H9 (cell line): ENCODE data around the gene ATP6V1G2. TPM values are rescaled to one million over a fixed set of nuclear protein-coding genes. Genes with fewer than 3 reads are reported as not detected.
"Not testable (repeated sequence)": the region's sequence is repeated elsewhere in the genome, so short reads cannot be mapped to it uniquely, and the experiment has no call there.

Experiments
- DNase-seq: peaks from one replicate; pipeline ENCODE4 v3.0.0-alpha.2; 2017
- H2AFZ ChIP-seq: one replicate; pipeline ENCODE4 v1.6.1; 2013; ENCODE audit warnings: mild to moderate bottlenecking, low read length, control low read depth, moderate library complexity
- H2AK5ac ChIP-seq: 2 replicates; pipeline ENCODE4 v1.6.1; 2013; ENCODE audit warnings: low read length, control low read depth, mixed read lengths; ENCODE audit not compliant: insufficient read length
- H2BK120ac ChIP-seq: one replicate; pipeline ENCODE4 v1.6.1; 2013; ENCODE audit warnings: low read depth, mild to moderate bottlenecking, low read length, control low read depth, inconsistent platforms; ENCODE audit not compliant: poor library complexity, severe bottlenecking
- H2BK12ac ChIP-seq: 2 replicates; pipeline ENCODE4 v1.6.1; 2013; ENCODE audit warnings: low read length, control low read depth, mixed read lengths, low read depth; ENCODE audit not compliant: insufficient read length
- H2BK15ac ChIP-seq: 2 replicates; pipeline ENCODE4 v1.6.1; 2013; ENCODE audit warnings: low read depth, low read length, control low read depth
- H2BK20ac ChIP-seq: one replicate; pipeline ENCODE4 v1.6.1; 2013; ENCODE audit warnings: low read depth, mild to moderate bottlenecking, low read length, control low read depth, inconsistent platforms; ENCODE audit not compliant: poor library complexity, severe bottlenecking
- H2BK5ac ChIP-seq: 2 replicates; pipeline ENCODE4 v1.6.1; 2013; ENCODE audit warnings: low read length, control low read depth, mixed read lengths; ENCODE audit not compliant: insufficient read length
- H3K14ac ChIP-seq: 2 replicates; pipeline ENCODE4 v1.6.1; 2013; ENCODE audit warnings: low read length, control low read depth; ENCODE audit not compliant: insufficient read depth
- H3K18ac ChIP-seq: 2 replicates; pipeline ENCODE4 v1.6.1; 2013; ENCODE audit warnings: low read depth, mild to moderate bottlenecking, mixed read lengths, low read length, control low read depth; ENCODE audit not compliant: insufficient read length
- H3K23ac ChIP-seq: 2 replicates; pipeline ENCODE4 v1.6.1; 2013; ENCODE audit warnings: low read length, control low read depth, mixed read lengths, low read depth; ENCODE audit not compliant: insufficient read length
- H3K23me2 ChIP-seq: 2 replicates; pipeline ENCODE4 v1.6.1; 2013; ENCODE audit warnings: low read depth, mild to moderate bottlenecking, mixed read lengths, low read length, control low read depth; ENCODE audit not compliant: insufficient read length, poor library complexity, severe bottlenecking
- H3K27ac ChIP-seq: 2 replicates; pipeline ENCODE4 v1.5.1; 2013; ENCODE audit warnings: low read length, control low read depth, mixed read lengths, low read depth; ENCODE audit not compliant: insufficient read length
- H3K27me3 ChIP-seq: 2 replicates; pipeline ENCODE4 v1.6.1; 2013; ENCODE audit warnings: low read length, control low read depth, inconsistent platforms; ENCODE audit not compliant: insufficient read depth
- H3K4ac ChIP-seq: 2 replicates; pipeline ENCODE4 v1.6.1; 2013; ENCODE audit warnings: low read depth, mild to moderate bottlenecking, control low read depth, inconsistent platforms, low read length, moderate library complexity
- H3K4me1 ChIP-seq: 2 replicates; pipeline ENCODE4 v1.6.1; 2013; ENCODE audit warnings: low read length, control low read depth, inconsistent platforms; ENCODE audit not compliant: insufficient read depth
- H3K4me2 ChIP-seq: 2 replicates; pipeline ENCODE4 v1.6.1; 2013; ENCODE audit warnings: low read length, control low read depth, mixed read lengths; ENCODE audit not compliant: insufficient read length, insufficient read depth
- H3K56ac ChIP-seq: 2 replicates; pipeline ENCODE4 v1.6.1; 2013; ENCODE audit warnings: low read depth, mild to moderate bottlenecking, mixed read lengths, low read length, control low read depth; ENCODE audit not compliant: insufficient read length
- H3K79me1 ChIP-seq: 2 replicates; pipeline ENCODE4 v1.6.1; 2013; ENCODE audit warnings: low read depth, mild to moderate bottlenecking, moderate library complexity, low read length, control low read depth, inconsistent platforms; ENCODE audit not compliant: insufficient read depth, poor library complexity, severe bottlenecking
- H3K79me2 ChIP-seq: 2 replicates; pipeline ENCODE4 v1.6.1; 2013; ENCODE audit warnings: low read length, control low read depth, inconsistent platforms; ENCODE audit not compliant: insufficient read depth
- H3K9ac ChIP-seq: 2 replicates; pipeline ENCODE4 v1.6.1; 2013; ENCODE audit warnings: low read length, control low read depth, mixed read lengths; ENCODE audit not compliant: insufficient read length; ENCODE audit errors: extremely low read depth
- H3K9me3 ChIP-seq: one replicate; pipeline ENCODE4 v1.6.1; 2013; ENCODE audit warnings: low read depth, low read length, inconsistent platforms; ENCODE audit not compliant: control insufficient read depth
- H3T11ph ChIP-seq: one replicate; pipeline ENCODE4 v1.6.1; 2013; ENCODE audit warnings: mild to moderate bottlenecking, low read length, control low read depth, inconsistent platforms
- H4K20me1 ChIP-seq: one replicate; pipeline ENCODE4 v1.6.1; 2013; ENCODE audit not compliant: control insufficient read depth, insufficient read length, insufficient read depth
- H4K5ac ChIP-seq: 2 replicates; pipeline ENCODE4 v1.6.1; 2013; ENCODE audit warnings: low read depth, mild to moderate bottlenecking, mixed read lengths, low read length, control low read depth; ENCODE audit not compliant: insufficient read length
- H4K8ac ChIP-seq: replicated peaks from 2 replicates; pipeline ENCODE4 v1.6.1; 2013; ENCODE audit warnings: low read length, control low read depth, mixed read lengths, low read depth; ENCODE audit not compliant: insufficient read length
- H4K91ac ChIP-seq: 2 replicates; pipeline ENCODE4 v1.6.1; 2013; ENCODE audit warnings: low read depth, mild to moderate bottlenecking, moderate library complexity, mixed read lengths, low read length, control low read depth; ENCODE audit not compliant: insufficient read length
- H3K27ac Mint-ChIP-seq, 3 experiments: 2 replicates in 2 of 3; 3 replicates in 1 of 3; pipeline ENCODE4 v1.8.0; 2020 to 2021; ENCODE audit warnings: mixed read lengths in 3 of 3, mild to moderate bottlenecking in 1 of 3, moderate library complexity in 1 of 3
- H3K27me3 Mint-ChIP-seq: 2 replicates; pipeline ENCODE4 v1.8.0; 2021; ENCODE audit warnings: low read depth, mild to moderate bottlenecking, moderate library complexity, mixed read lengths
- H3K36me3 Mint-ChIP-seq, 3 experiments: 2 replicates in 2 of 3; 3 replicates in 1 of 3; pipeline ENCODE4 v1.8.0; 2020 to 2021; ENCODE audit warnings: low read depth in 3 of 3, mixed read lengths in 3 of 3; ENCODE audit not compliant: insufficient read depth in 1 of 3
- H3K4me1 Mint-ChIP-seq, 2 experiments: 2 replicates each; pipeline ENCODE4 v1.8.0; 2020; ENCODE audit warnings: mixed read lengths in 2 of 2
- H3K4me3 Mint-ChIP-seq, 2 experiments: 2 replicates in 1 of 2; 3 replicates in 1 of 2; pipeline ENCODE4 v1.8.0; 2020 to 2021; ENCODE audit warnings: mild to moderate bottlenecking in 2 of 2, mixed read lengths in 2 of 2, moderate library complexity in 1 of 2
- H3K9me3 Mint-ChIP-seq, 2 experiments: 2 replicates in 1 of 2; 3 replicates in 1 of 2; pipeline ENCODE4 v1.8.0; 2020; ENCODE audit warnings: mild to moderate bottlenecking in 2 of 2, mixed read lengths in 2 of 2, moderate library complexity in 1 of 2
- CTCF ChIP-seq: fragments of 200-600 bp; sonication (generic); conservative IDR thresholded peaks from 3 replicates; pipeline ENCODE4 v1.8.0; 2021; ENCODE audit warnings: antibody characterized with exemption, mild to moderate bottlenecking
- WGBS: extraction: QIAGEN DNeasy Blood & Tissue Kit; methylation state at CpG from one replicate; pipeline ENCODE4 v1.1.7; 2013; ENCODE audit warnings: missing lambda C conversion rate, low lambda C conversion rate, mixed read lengths; ENCODE audit not compliant: insufficient read length; ENCODE audit errors: extremely low coverage; 5-methylcytosine and 5-hydroxymethylcytosine counted together
- total RNA-seq: library from RNA; stranded (reverse); gene quantifications from 2 replicates; pipeline ENCODE4 v1.2.1, GENCODE V29; 2021

ATP6V1G2 gene
- total RNA-seq, 1 experiment from 2014 or later, result 3.8 TPM

GRCh38 chr6:31510007-31510406 lies 36.4 kb downstream of the ATP6V1G2 start:
- Histone ChIP-seq H3K14ac (no peak overlapping the region), H4K5ac (no peak overlapping the region), H3K79me1 (no peaks in the 10 kb centered on the region), H3K79me2 (no peaks in the 10 kb centered on the region), H3K27ac (no peak overlapping the region), H3K4ac (no peak overlapping the region), H2AFZ (no peak overlapping the region), H3K9ac (no peak overlapping the region), H4K8ac (no peak overlapping the region), H3K27me3 (no peaks in the 10 kb centered on the region), H2BK5ac (no peak overlapping the region), H3T11ph (no peak overlapping the region), H3K9me3 (no peaks in the 10 kb centered on the region), H4K91ac (no peak overlapping the region), H3K56ac (no peak overlapping the region), H2BK15ac (no peak overlapping the region), H3K4me1 (no peaks in the 10 kb centered on the region), H2AK5ac (no peak overlapping the region), H3K4me2 (no peak overlapping the region), H3K23me2 (no peaks in the 10 kb centered on the region), H2BK12ac (no peak overlapping the region), H2BK120ac (no peak overlapping the region), H2BK20ac (no peak overlapping the region), H3K23ac (no peak overlapping the region), H3K18ac (no peak overlapping the region), H4K20me1 (no peaks in the 10 kb centered on the region)
- TF ChIP-seq CTCF, result no peak
- no peak for DNase-seq
- no peak overlapping the region; a peak in 1 of 7 replicates for H3K27ac Mint-ChIP-seq
- peaks cover 0 to 5% of the 10 kb centered on the region in 2 experiments; a peak in 2 of 4 replicates for H3K4me1 Mint-ChIP-seq
- no CpG with 5 or more reads among the region's 4 CpGs for WGBS
- H3K36me3 Mint-ChIP-seq, result peaks cover 41 to 49% (median 49%) of the 10 kb centered on the region in 3 experiments
- peaks cover 0 to 2% of the 10 kb centered on the region in 2 experiments; a peak in 2 of 5 replicates for H3K9me3 Mint-ChIP-seq
- H3K27me3 Mint-ChIP-seq, result no peaks in the 10 kb centered on the region
- H3K4me3 Mint-ChIP-seq, result no peak overlapping the region

DNA sequence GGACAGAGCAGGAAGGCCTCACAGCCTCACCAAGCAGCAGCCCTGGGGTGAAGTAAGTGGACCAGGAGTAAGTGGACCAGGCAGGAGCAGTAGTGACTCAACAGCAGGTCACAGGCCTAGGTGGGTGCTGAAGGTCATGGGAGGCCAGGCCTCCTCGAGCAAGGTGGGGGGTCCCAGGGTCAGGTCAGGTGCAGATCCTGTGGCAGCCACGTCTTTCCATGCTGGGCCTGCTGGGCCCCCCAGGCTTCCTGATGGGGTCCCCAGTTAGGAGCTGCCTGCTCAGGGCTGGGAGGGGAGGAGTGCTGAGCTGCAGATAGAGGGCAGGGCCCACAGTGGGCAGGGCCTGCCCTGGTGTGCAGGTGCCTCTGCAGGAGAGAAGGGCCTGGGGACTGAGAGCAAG lies 37.4 kb downstream of the ATP6V1G2 start:
- H2BK12ac ChIP-seq, H3K18ac ChIP-seq, H3K9ac ChIP-seq, H3K56ac ChIP-seq, H2BK5ac ChIP-seq, H3K27me3 Mint-ChIP-seq, H3K14ac ChIP-seq, H4K5ac ChIP-seq, H2AK5ac ChIP-seq, H3K27me3 ChIP-seq, H2BK20ac ChIP-seq, H4K8ac ChIP-seq, DNase-seq, H3T11ph ChIP-seq, H2BK120ac ChIP-seq, H2BK15ac ChIP-seq, H3K4me1 Mint-ChIP-seq, H3K27ac ChIP-seq, H3K4me2 ChIP-seq, H3K4me1 ChIP-seq, H3K9me3 Mint-ChIP-seq, H4K91ac ChIP-seq, H3K79me2 ChIP-seq, H3K23me2 ChIP-seq, H3K79me1 ChIP-seq, H3K4ac ChIP-seq, H2AFZ ChIP-seq, H3K9me3 ChIP-seq, H4K20me1 ChIP-seq, H3K23ac ChIP-seq, H3K4me3 Mint-ChIP-seq: not testable (repeated sequence)
- Mint-ChIP-seq H3K27ac (peak overlapping the region in 1 of 3 experiments; percentile 56; a peak in 1 of 7 replicates), H3K36me3 (peaks cover 41 to 50% (median 49%) of the 10 kb centered on the region in 3 experiments)
- WGBS, result no CpG with 5 or more reads among the region's 2 CpGs
